A673 (cell line): ENCODE results near the gene PMPCA. TPM values are rescaled to one million over a fixed set of nuclear protein-coding genes. Genes with fewer than 3 reads are reported as not detected.

Experiments
- BruUV-seq: library from RNA; stranded (reverse); fragments of 400-500 nt; replicated peaks from 2 replicates; lab custom pipeline; 2021; lab: Mats Ljungman, UMichigan
- CTCF ChIA-PET: fragments of 300-600 bp; sonication (Branson Sonifier 250); formaldehyde crosslinking; loops from one replicate; lab custom pipeline; 2022; ENCODE audit warnings: antibody characterized with exemption; lab: Charles Lee
- POLR2A ChIA-PET: fragments of 300-600 bp; sonication (Branson Sonifier 250); formaldehyde crosslinking; loops from one replicate; lab custom pipeline; 2022; ENCODE audit warnings: antibody characterized with exemption; ENCODE audit not compliant: low non-redundant PET; lab: Charles Lee
- DNase-seq: peaks from one replicate; pipeline ENCODE4 v3.0.0-alpha.2; 2015; ENCODE audit warnings: low spot score
- H3K27ac ChIP-seq: fragments of 200-600 bp; sonication (generic); 2 replicates; pipeline ENCODE4 v1.5.1; 2016; ENCODE audit warnings: mixed run types, low read depth, mild to moderate bottlenecking, mixed read lengths, antibody characterized with exemption, low read length; ENCODE audit not compliant: poor library complexity, severe bottlenecking
- H3K27me3 ChIP-seq: fragments of 200-600 bp; sonication (generic); replicated peaks from 2 replicates; pipeline ENCODE4 v1.6.1; 2017; ENCODE audit warnings: mixed run types, low read depth, mild to moderate bottlenecking, mixed read lengths, antibody characterized with exemption, low read length; ENCODE audit not compliant: insufficient read depth, poor library complexity
- H3K36me3 ChIP-seq: fragments of 200-600 bp; sonication (generic); 2 replicates; pipeline ENCODE4 v1.6.1; 2016; ENCODE audit warnings: mixed run types, mild to moderate bottlenecking, mixed read lengths, antibody characterized with exemption, low read length; ENCODE audit not compliant: insufficient read depth, poor library complexity, severe bottlenecking
- H3K4me1 ChIP-seq: fragments of 200-600 bp; sonication (generic); 2 replicates; pipeline ENCODE4 v1.6.1; 2017; ENCODE audit warnings: mixed run types, mild to moderate bottlenecking, mixed read lengths, antibody characterized with exemption, low read length; ENCODE audit not compliant: insufficient read depth, poor library complexity, severe bottlenecking
- H3K4me3 ChIP-seq: fragments of 200-600 bp; sonication (generic); 2 replicates; pipeline ENCODE4 v1.5.1; 2016; ENCODE audit warnings: low read depth, mixed run types, mild to moderate bottlenecking, mixed read lengths, low read length; ENCODE audit not compliant: poor library complexity, severe bottlenecking
- H3K9me3 ChIP-seq: fragments of 200-600 bp; sonication (generic); 2 replicates; pipeline ENCODE4 v1.6.1; 2016; ENCODE audit warnings: mixed run types, low read depth, mild to moderate bottlenecking, mixed read lengths, antibody characterized with exemption, low read length; ENCODE audit not compliant: poor library complexity, severe bottlenecking
- EZH2 ChIP-seq: fragments of 200-600 bp; sonication (generic); IDR thresholded peaks from 2 replicates; pipeline ENCODE4 v1.6.1; 2017; ENCODE audit warnings: borderline replicate concordance, low read depth, mild to moderate bottlenecking, mixed read lengths, antibody characterized with exemption, low read length; ENCODE audit not compliant: poor library complexity, severe bottlenecking
- intact Hi-C: fragments of 100-400 bp; cut with micrococcal nuclease; formaldehyde crosslinking; loops from one replicate; pipeline ENCODE4 v1.10.0; 2022; ENCODE audit not compliant: unreplicated experiment
- total RNA-seq: library from RNA; stranded (reverse); gene quantifications from 2 replicates; pipeline ENCODE4 v1.2.3, GENCODE V29; 2021
- TF ChIP-seq, protein P1 (sequence below): fragments of 300-800, 200-600 bp; sonication (generic); conservative IDR thresholded peaks from 2 replicates; pipeline ENCODE4 v1.5.1; 2017; ENCODE audit warnings: low read depth, mild to moderate bottlenecking, antibody characterized with exemption, low read length, moderate library complexity, mixed read lengths

Gene PMPCA
- total RNA-seq, 1 experiment from 2014 or later = 94.8 TPM

DNA sequence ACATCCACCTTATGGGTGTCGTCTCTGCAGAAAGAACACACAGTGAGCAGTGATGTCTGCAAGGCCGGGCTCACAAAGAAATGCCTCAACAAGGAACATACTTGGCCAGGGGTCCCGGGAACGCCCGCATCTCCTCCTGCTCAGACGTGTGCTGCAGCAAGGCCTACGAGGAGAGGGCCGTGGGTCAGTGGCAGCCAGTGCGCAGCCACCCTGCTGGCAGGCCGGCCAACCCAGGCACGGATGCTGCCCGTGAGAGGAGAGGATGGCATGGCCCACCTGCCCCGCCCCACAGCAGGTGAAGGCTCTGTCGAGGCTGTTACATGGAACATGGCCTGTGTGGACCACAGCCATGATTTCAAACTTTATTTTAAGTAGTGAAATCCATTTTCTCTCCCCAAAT is 53.1 kb downstream of the PMPCA start:
- no TSS peak for BruUV-seq
- Histone ChIP-seq H3K27ac (no peak overlapping the region), H3K9me3 (no peaks in the 10 kb centered on the region), H3K4me3 (no peak overlapping the region), H3K36me3 (peaks cover 84% of the 10 kb centered on the region), H3K27me3 (no peaks in the 10 kb centered on the region), H3K4me1 (no peaks in the 10 kb centered on the region)
- no peak for DNase-seq
- ChIA-PET CTCF (no interaction called here), POLR2A (no interaction called here)
- intact Hi-C loops = no loop called here
- no peak for TF ChIP-seq EZH2
- TF ChIP-seq, protein P1, sequence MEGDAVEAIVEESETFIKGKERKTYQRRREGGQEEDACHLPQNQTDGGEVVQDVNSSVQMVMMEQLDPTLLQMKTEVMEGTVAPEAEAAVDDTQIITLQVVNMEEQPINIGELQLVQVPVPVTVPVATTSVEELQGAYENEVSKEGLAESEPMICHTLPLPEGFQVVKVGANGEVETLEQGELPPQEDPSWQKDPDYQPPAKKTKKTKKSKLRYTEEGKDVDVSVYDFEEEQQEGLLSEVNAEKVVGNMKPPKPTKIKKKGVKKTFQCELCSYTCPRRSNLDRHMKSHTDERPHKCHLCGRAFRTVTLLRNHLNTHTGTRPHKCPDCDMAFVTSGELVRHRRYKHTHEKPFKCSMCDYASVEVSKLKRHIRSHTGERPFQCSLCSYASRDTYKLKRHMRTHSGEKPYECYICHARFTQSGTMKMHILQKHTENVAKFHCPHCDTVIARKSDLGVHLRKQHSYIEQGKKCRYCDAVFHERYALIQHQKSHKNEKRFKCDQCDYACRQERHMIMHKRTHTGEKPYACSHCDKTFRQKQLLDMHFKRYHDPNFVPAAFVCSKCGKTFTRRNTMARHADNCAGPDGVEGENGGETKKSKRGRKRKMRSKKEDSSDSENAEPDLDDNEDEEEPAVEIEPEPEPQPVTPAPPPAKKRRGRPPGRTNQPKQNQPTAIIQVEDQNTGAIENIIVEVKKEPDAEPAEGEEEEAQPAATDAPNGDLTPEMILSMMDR = no peak

DNA sequence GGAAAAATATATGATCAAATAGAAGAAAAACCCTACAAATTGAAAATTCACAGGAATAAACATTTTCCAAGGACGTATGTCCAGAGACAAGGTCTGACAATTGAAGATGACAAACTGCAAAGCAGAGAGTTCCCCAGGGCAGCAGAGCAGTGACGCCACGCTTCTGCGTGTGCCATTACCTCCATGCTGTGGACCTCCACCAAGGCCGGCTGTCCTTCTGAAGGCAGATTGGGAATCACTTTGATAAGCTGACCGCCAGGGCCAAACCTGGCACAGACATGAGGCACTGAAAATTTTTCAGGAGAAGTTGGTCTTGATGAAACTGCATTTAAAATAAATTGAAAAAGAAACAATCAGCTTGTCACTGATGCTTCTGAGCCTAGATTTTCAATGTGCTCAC is 53.8 kb downstream of the PMPCA start:
- no peaks in the 10 kb centered on the region for H3K9me3 ChIP-seq
- CTCF ChIA-PET = no interaction called here
- TF ChIP-seq, protein P1 = no peak
- no peak for TF ChIP-seq EZH2
- no peaks in the 10 kb centered on the region for H3K27me3 ChIP-seq
- DNase-seq = no peak
- H3K4me3 ChIP-seq = no peak overlapping the region
- no peaks in the 10 kb centered on the region for H3K4me1 ChIP-seq
- intact Hi-C loops = no loop called here
- POLR2A ChIA-PET = no interaction called here
- H3K36me3 ChIP-seq = peaks cover 83% of the 10 kb centered on the region
- H3K27ac ChIP-seq = no peak overlapping the region
- no TSS peak for BruUV-seq

DNA sequence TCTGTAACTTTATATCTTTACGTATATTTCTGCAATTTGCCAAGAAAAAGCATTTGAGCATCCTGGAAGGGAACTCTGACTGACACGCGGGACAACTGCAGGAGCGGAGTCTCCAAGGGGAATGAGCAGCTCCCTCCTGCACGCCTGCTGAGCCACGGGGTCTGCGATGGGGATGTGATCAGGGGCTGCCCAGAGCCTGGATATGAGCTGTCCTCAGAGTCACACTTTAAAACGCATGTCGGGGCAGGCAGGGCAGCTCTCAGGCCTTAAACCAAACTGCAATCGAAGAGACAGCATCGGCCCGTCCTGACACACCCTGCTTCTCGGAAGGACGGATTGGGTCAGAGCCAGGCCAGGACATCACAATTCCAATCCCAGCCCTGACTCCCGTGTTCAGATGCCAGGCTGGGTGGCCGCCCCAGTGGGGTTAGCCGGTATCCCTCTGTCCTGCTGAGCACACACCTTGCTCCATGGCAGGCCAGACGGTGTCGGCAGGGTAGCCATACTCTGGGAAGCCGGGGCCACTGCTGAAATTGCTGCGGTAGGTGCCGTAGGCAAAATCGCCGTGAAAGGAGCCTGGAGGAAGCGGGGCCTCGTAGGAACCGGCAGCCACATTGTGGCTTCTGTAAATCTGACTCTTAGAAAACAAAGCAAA is 55.2 kb downstream of the PMPCA start:
- no TSS peak for BruUV-seq
- peaks cover 86% of the 10 kb centered on the region for H3K36me3 ChIP-seq

More for the DNA sequence above, 55.2 kb downstream of the PMPCA start:
- no peaks in the 10 kb centered on the region for H3K4me1 ChIP-seq
- no peak overlapping the region for H3K4me3 ChIP-seq
- no peak overlapping the region for H3K27ac ChIP-seq
- intact Hi-C loops = no loop called here
- POLR2A ChIA-PET = no interaction called here
- no peaks in the 10 kb centered on the region for H3K27me3 ChIP-seq
- no peaks in the 10 kb centered on the region for H3K9me3 ChIP-seq
- no peak for DNase-seq
- CTCF ChIA-PET = no interaction called here
- TF ChIP-seq, protein P1 = no peak
- TF ChIP-seq EZH2 = no peak
